ENCODE results near the gene ENOPH1.
A peak's percentile ranks its signal among the peaks of the same experiment; 100 is the strongest.
"Not testable (repeated sequence)": the region's sequence is repeated elsewhere in the genome, so short reads cannot be mapped to it uniquely, and the experiment has no call there.

Gene ENOPH1

GRCh38 chr4:82428969-82429727 lies 1.2 kb upstream of the ENOPH1 start:
- DNase-seq = peak; percentile 79

GRCh38 chr4:82429728-82430192 lies 630 bp upstream of the ENOPH1 start:
- DNase-seq = no peak

GRCh38 chr4:82430964-82431745 lies 765 bp downstream of the ENOPH1 start:
- DNase-seq = no peak

GRCh38 chr4:82431831-82432230 lies 1.4 kb downstream of the ENOPH1 start:
- no peak for DNase-seq

- DNase-seq = no peak
Measured at GRCh38 chr4:82432596-82432995, 2.2 kb downstream of the ENOPH1 start.

- no peak for DNase-seq
Measured at GRCh38 chr4:82433791-82434190, 3.4 kb downstream of the ENOPH1 start.

GRCh38 chr4:82434949-82435348 lies 4.6 kb downstream of the ENOPH1 start:
- DNase-seq = no peak

- no peak for DNase-seq
Measured at GRCh38 chr4:82436130-82436529, 5.7 kb downstream of the ENOPH1 start.

GRCh38 chr4:82436780-82437179 lies 6.4 kb downstream of the ENOPH1 start:
- DNase-seq = no peak

- DNase-seq = peak; percentile 28
Measured at GRCh38 chr4:82437285-82438005, 7.1 kb downstream of the ENOPH1 start.

- no peak for DNase-seq
Measured at GRCh38 chr4:82439088-82439487, 8.7 kb downstream of the ENOPH1 start.

- DNase-seq = no peak
Measured at GRCh38 chr4:82447886-82448285, 17.5 kb downstream of the ENOPH1 start.

- no peak for DNase-seq
Measured at GRCh38 chr4:82450966-82451755, 20.8 kb downstream of the ENOPH1 start.

GRCh38 chr4:82452026-82452425 lies 21.6 kb downstream of the ENOPH1 start:
- no peak for DNase-seq

- DNase-seq = no peak
Measured at GRCh38 chr4:82457266-82457665, 26.9 kb downstream of the ENOPH1 start.

- DNase-seq = no peak
Measured at GRCh38 chr4:82458729-82459128, 28.3 kb downstream of the ENOPH1 start.

GRCh38 chr4:82461710-82462109 lies 31.3 kb downstream of the ENOPH1 start:
- no peak for DNase-seq

- peak; percentile 37 for DNase-seq
Measured at GRCh38 chr4:82462415-82462831, 32.0 kb downstream of the ENOPH1 start.

- DNase-seq = no peak
Measured at GRCh38 chr4:82463221-82463620, 32.8 kb downstream of the ENOPH1 start.

- no peak for DNase-seq
Measured at GRCh38 chr4:82467471-82467870, 37.1 kb downstream of the ENOPH1 start.

- no peak for DNase-seq
Measured at GRCh38 chr4:82469791-82470345, 39.5 kb downstream of the ENOPH1 start.

- DNase-seq = not testable (repeated sequence)
Measured at GRCh38 chr4:82473080-82473479, 42.7 kb downstream of the ENOPH1 start.

Data from NCI-H226 (cell line).